Body of pancreas (tissue), 4 donors: ENCODE measurements around the gene MCTP1. TPM values are rescaled to one million over a fixed set of nuclear protein-coding genes. Genes with fewer than 3 reads are reported as not detected.

Experiments
- ATAC-seq: fragments of 150-250 bp; one replicate; pipeline ENCODE4 v1.9.1; 2016
- DNase-seq, 4 donors: peaks; one replicate each; pipeline ENCODE4 v3.0.0-alpha.2; 2019
- H3K27ac ChIP-seq, 4 donors: fragments of 200-600 bp; sonication (generic); 1 replicate in 3 of 4; 2 replicates in 1 of 4; pipeline versions ENCODE4 v1.5.1 to v1.6.1; 2016 to 2019; ENCODE audit warnings: mild to moderate bottlenecking in 1 of 4, mixed read lengths in 1 of 4, moderate library complexity in 1 of 4
- H3K27me3 ChIP-seq, 2 donors: fragments of 200-600 bp; sonication (generic); one replicate each; pipeline ENCODE4 v1.6.0; 2016; ENCODE audit warnings: mild to moderate bottlenecking in 1 of 2
- H3K36me3 ChIP-seq, 2 donors: fragments of 200-600 bp; sonication (generic); replicated peaks in 1 of 2; 2 replicates each; pipeline ENCODE4 v1.5.1; 2016; ENCODE audit warnings: low read depth in 2 of 2; ENCODE audit not compliant: insufficient read depth in 1 of 2
- H3K4me1 ChIP-seq: fragments of 200-600 bp; sonication (generic); one replicate; pipeline ENCODE4 v1.6.0; 2016
- H3K4me3 ChIP-seq, 2 donors: fragments of 200-600 bp; sonication (generic); 1 replicate in 1 of 2; 2 replicates in 1 of 2; pipeline ENCODE4 v1.5.1; 2016 to 2019
- H3K9me3 ChIP-seq, 3 donors: fragments of 200-600 bp; sonication (generic); 1 replicate in 2 of 3; 2 replicates in 1 of 3; pipeline ENCODE4 v1.5.1; 2016
- POLR2A ChIP-seq, 3 donors: fragments of 450-650 bp; IDR thresholded peaks; one replicate each; pipeline ENCODE4 v1.6.1; 2016; ENCODE audit warnings: antibody characterized with exemption in 3 of 3, mild to moderate bottlenecking in 2 of 3
- WGBS, 2 donors: methylation state at CpG; one replicate each; pipeline ENCODE4 v1.1.5; 2017; 5-methylcytosine and 5-hydroxymethylcytosine counted together
- intact Hi-C: fragments of 100-400 bp; cut with DNase I; formaldehyde crosslinking; loops from one replicate; pipeline ENCODE4 v1.15.1; 2023
- total RNA-seq, 2 donors: library from RNA; depleted of rRNA; stranded (reverse); fragments of >200 nt; gene quantifications; one replicate each; pipeline ENCODE4 v1.1.0, GENCODE V29; 2016
- TF ChIP-seq, protein P1 (sequence below), 7 experiments: fragments of 450-650 bp in 4 of 7; fragments of 200-600 bp in 3 of 7; sonication (generic) in 3 of 7; IDR thresholded peaks; one replicate each; pipeline ENCODE4 v1.5.1; 2016 to 2019; ENCODE audit warnings: antibody characterized with exemption in 7 of 7

The MCTP1 gene
- total RNA-seq, 2 donors from 2014 or later, result 3.6 to 8.8 TPM

DNA sequence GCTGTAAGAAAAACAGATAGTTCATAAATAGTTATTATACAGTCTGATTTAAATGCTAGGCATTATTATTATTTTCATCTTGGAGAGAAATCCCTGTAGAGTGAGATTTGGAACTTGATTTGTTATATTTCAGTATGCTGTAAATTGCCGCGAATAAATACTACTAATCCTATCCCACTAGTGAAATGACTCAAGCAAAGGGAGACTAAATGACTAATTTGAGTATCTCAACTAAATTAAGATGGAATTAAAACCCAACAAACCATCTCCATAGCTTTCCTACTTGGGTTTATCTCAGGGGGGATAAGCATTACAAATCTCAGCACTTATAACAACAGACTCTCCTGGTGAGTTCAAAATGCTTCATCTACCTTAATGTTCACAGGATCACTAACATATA is 206.0 kb downstream of the MCTP1 start:
- H3K4me1 ChIP-seq, result no peaks in the 10 kb centered on the region
- no peaks in the 10 kb centered on the region for H3K9me3 ChIP-seq
- H3K36me3 ChIP-seq, result no peaks in the 10 kb centered on the region
- intact Hi-C loops, result no loop called here
- 89 to 90% methylated on average over 2 of the region's 2 CpGs for WGBS, 2 donors
- H3K27me3 ChIP-seq, result no peaks in the 10 kb centered on the region
- TF ChIP-seq, protein P1, sequence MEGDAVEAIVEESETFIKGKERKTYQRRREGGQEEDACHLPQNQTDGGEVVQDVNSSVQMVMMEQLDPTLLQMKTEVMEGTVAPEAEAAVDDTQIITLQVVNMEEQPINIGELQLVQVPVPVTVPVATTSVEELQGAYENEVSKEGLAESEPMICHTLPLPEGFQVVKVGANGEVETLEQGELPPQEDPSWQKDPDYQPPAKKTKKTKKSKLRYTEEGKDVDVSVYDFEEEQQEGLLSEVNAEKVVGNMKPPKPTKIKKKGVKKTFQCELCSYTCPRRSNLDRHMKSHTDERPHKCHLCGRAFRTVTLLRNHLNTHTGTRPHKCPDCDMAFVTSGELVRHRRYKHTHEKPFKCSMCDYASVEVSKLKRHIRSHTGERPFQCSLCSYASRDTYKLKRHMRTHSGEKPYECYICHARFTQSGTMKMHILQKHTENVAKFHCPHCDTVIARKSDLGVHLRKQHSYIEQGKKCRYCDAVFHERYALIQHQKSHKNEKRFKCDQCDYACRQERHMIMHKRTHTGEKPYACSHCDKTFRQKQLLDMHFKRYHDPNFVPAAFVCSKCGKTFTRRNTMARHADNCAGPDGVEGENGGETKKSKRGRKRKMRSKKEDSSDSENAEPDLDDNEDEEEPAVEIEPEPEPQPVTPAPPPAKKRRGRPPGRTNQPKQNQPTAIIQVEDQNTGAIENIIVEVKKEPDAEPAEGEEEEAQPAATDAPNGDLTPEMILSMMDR (IDR thresholded peaks at IDR 0.05), result no peak
- ATAC-seq (no peak), DNase-seq (no peak)
- no peak overlapping the region for H3K4me3 ChIP-seq
- H3K27ac ChIP-seq, result no peak overlapping the region

DNA sequence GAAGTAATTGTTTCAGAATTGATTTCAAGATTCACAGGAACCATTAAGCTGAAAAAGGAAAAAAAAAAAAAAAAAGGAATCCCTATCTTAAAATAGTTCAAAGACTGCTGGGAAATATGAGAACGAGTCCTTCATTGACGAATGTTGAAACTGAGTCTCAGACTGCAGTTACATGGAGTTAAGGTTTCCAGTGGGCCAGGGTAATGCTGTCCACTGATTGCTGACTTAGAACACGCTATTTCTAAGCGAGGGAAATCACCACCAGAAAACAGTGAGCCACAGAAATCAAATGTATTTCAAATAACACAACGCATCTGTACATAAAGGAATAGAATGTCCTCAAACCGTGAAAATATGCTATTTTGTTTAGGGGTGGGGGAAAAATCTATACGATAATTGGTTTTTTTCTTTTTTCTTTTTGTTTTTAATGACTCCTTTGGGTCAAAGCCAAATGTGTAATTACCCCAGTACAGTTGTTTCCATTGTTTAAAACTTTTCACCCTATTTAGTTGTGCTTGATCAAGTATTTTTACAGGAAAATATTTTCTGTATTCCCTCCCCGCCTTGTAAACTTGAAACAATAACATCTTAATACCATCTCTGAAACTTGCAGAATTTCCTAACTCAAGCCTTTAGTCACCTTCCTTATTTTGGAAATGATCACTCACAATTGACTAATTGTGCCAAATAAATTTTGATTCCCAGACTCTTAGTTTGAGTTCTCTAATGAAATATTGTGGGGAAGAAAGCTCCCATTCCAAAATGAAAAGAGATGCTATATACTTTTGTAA is 208.3 kb downstream of the MCTP1 start:
- WGBS, 2 donors, result 44 to 59% methylated on average over 8 of the region's 8 CpGs
- no peaks in the 10 kb centered on the region for H3K36me3 ChIP-seq
- H3K9me3 ChIP-seq, result no peaks in the 10 kb centered on the region
- H3K27ac ChIP-seq, result no peak overlapping the region
- H3K4me3 ChIP-seq, result no peak overlapping the region
- DNase-seq (no peak), ATAC-seq (no peak)
- intact Hi-C loops, result no loop called here
- no peak for TF ChIP-seq POLR2A (IDR thresholded peaks at IDR 0.05)
- TF ChIP-seq, protein P1 (IDR thresholded peaks at IDR 0.05), result no peak
- H3K4me1 ChIP-seq, result no peaks in the 10 kb centered on the region
- H3K27me3 ChIP-seq, result no peaks in the 10 kb centered on the region

DNA sequence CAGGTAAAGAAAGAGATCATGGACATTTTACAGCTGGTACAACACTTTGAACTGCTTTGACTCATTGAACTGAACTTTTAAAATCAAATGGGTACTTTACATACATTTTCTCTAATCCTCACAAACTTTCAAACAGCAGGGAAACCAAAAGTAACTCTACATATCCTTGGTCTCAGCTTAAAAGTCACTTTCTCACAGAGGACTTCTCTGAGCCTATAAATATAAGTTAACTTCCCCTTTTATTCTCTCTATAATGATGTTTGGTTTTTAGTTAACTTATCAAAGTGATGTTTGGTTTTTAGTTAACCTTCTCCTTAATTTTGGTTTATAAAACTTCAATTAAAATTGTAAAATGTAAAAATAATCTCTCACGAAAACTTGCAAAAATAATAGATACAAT is 209.8 kb downstream of the MCTP1 start:
- ATAC-seq (no peak), DNase-seq (no peak)
- 62 to 75% methylated on average over 1 of the region's 1 CpG for WGBS, 2 donors
- Histone ChIP-seq H3K27ac (no peak overlapping the region), H3K4me1 (no peaks in the 10 kb centered on the region), H3K9me3 (no peaks in the 10 kb centered on the region), H3K36me3 (no peaks in the 10 kb centered on the region), H3K27me3 (no peaks in the 10 kb centered on the region), H3K4me3 (no peak overlapping the region)
- intact Hi-C loops, result no loop called here
- TF ChIP-seq, protein P1 (IDR thresholded peaks at IDR 0.05), result no peak
- TF ChIP-seq POLR2A (IDR thresholded peaks at IDR 0.05), result no peak

DNA sequence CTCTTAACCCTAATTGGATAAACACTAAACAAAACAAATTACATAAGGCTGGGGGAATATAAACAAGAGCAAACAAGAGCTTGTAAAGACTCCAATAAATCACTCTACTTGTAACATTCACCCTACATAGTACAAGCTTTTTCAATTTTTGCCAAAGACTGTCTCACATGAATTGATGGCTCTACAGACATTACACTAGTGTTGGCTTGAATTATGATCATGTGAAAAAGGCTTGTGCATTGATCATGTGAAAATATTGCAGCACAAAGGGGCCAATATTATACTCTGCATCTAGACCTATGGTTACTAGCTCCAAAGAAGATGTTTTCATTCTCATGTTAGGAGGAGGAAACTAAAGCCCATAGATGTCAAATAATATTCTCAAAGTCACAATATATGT is 212.6 kb downstream of the MCTP1 start:
- intact Hi-C loops, result no loop called here

More for the DNA sequence above, 212.6 kb downstream of the MCTP1 start:
- no peaks in the 10 kb centered on the region for H3K4me1 ChIP-seq
- no peak for ATAC-seq
- H3K4me3 ChIP-seq, result no peak overlapping the region
- no peak for DNase-seq
- H3K27ac ChIP-seq, result no peak overlapping the region
- no peaks in the 10 kb centered on the region for H3K36me3 ChIP-seq
- H3K27me3 ChIP-seq, result no peaks in the 10 kb centered on the region
- no peaks in the 10 kb centered on the region for H3K9me3 ChIP-seq
- TF ChIP-seq, protein P1 (IDR thresholded peaks at IDR 0.05), result no peak
- no peak for TF ChIP-seq POLR2A (IDR thresholded peaks at IDR 0.05)
